SK-N-SH (cell line): ENCODE measurements around the gene H1-8. TPM values are rescaled to one million over a fixed set of nuclear protein-coding genes. Genes with fewer than 3 reads are reported as not detected.

Source experiments
- CTCF ChIA-PET: fragments of 300-600, 350-600 bp; formaldehyde crosslinking; extraction: SDS; loops from one replicate; lab custom pipeline; 2021; lab: Yijun Ruan, JAX
- POLR2A ChIA-PET: fragments of 350-600 bp; sonication (Branson Sonifier 250); formaldehyde crosslinking; extraction: SDS; loops from one replicate; lab custom pipeline; 2020; ENCODE audit warnings: antibody characterized with exemption, inconsistent platforms; lab: Yijun Ruan, JAX
- DNase-seq: peaks from one replicate; pipeline ENCODE4 v3.0.0; 2012
- H2AFZ ChIP-seq: fragments of 200-600 bp; sonication (generic); 2 replicates; pipeline ENCODE4 v1.8.1; 2016; ENCODE audit warnings: antibody characterized with exemption, mild to moderate bottlenecking, low read depth
- H3F3A ChIP-seq: fragments of 200-600 bp; sonication (generic); replicated peaks from 2 replicates; pipeline ENCODE3; 2016; ENCODE audit warnings: antibody characterized with exemption, mild to moderate bottlenecking; ENCODE audit not compliant: insufficient read depth
- H3K27ac ChIP-seq, 2 experiments: fragments of 200-500 bp in 1 of 2; fragments of 200-600 bp in 1 of 2; sonication (Bioruptor generic) in 1 of 2; sonication (generic), shearing (Covaris generic) in 1 of 2; 2 replicates each; pipeline versions ENCODE4 v1.5.1 to v1.6.1; 2014 to 2016; ENCODE audit warnings: low read depth in 2 of 2, inconsistent platforms in 1 of 2, low read length in 1 of 2, mild to moderate bottlenecking in 1 of 2, mixed read lengths in 1 of 2
- H3K27me3 ChIP-seq: fragments of 200-600 bp; sonication (generic), shearing (Covaris generic); 2 replicates; pipeline ENCODE4 v1.6.1; 2016; ENCODE audit warnings: mixed run types; ENCODE audit not compliant: insufficient read depth
- H3K36me3 ChIP-seq, 2 experiments: fragments of 200-500 bp in 1 of 2; fragments of 200-600 bp in 1 of 2; sonication (Bioruptor generic) in 1 of 2; sonication (generic) in 1 of 2; replicated peaks in 1 of 2; 2 replicates each; pipeline versions ENCODE3 to v1.5.1; 2014 to 2016; ENCODE audit warnings: low read length in 1 of 2, mild to moderate bottlenecking in 1 of 2; ENCODE audit not compliant: insufficient read depth in 2 of 2, control insufficient read depth in 1 of 2
- H3K4me1 ChIP-seq, 2 experiments: fragments of 200-500 bp in 1 of 2; fragments of 200-600 bp in 1 of 2; sonication (Bioruptor generic) in 1 of 2; sonication (generic), shearing (Covaris generic) in 1 of 2; 2 replicates each; pipeline versions ENCODE4 v1.5.1 to v1.6.1; 2014 to 2016; ENCODE audit warnings: low read depth in 1 of 2, low read length in 1 of 2, mixed run types in 1 of 2; ENCODE audit not compliant: insufficient read depth in 2 of 2, control insufficient read depth in 1 of 2
- H3K4me2 ChIP-seq: fragments of 200-600 bp; sonication (generic), shearing (Covaris generic); 2 replicates; pipeline ENCODE4 v1.6.1; 2017; ENCODE audit warnings: mixed run types
- H3K4me3 ChIP-seq, 2 experiments: fragments of 200-500 bp in 1 of 2; fragments of 200-600 bp in 1 of 2; sonication (Bioruptor generic) in 1 of 2; sonication (generic), shearing (Covaris generic) in 1 of 2; 2 replicates each; pipeline versions ENCODE4 v1.5.1 to v1.8.1; 2014 to 2016; ENCODE audit warnings: low read depth in 2 of 2, inconsistent platforms in 1 of 2, low read length in 1 of 2, mild to moderate bottlenecking in 1 of 2, mixed read lengths in 1 of 2, moderate library complexity in 1 of 2
- H3K79me2 ChIP-seq: fragments of 200-600 bp; sonication (generic); 2 replicates; pipeline ENCODE4 v1.8.1; 2017; ENCODE audit warnings: mild to moderate bottlenecking; ENCODE audit not compliant: insufficient read depth
- H3K9ac ChIP-seq: fragments of 200-600 bp; sonication (generic); 2 replicates; pipeline ENCODE4 v1.6.1; 2017; ENCODE audit warnings: mixed run types
- H3K9me2 ChIP-seq: fragments of 200-600 bp; sonication (generic); 2 replicates; pipeline ENCODE4 v1.6.1; 2017; ENCODE audit warnings: mixed run types
- H3K9me3 ChIP-seq: fragments of 200-600 bp; sonication (generic); 2 replicates; pipeline ENCODE4 v1.6.1; 2017; ENCODE audit warnings: mixed run types, mild to moderate bottlenecking, moderate library complexity
- H4K20me1 ChIP-seq: fragments of 200-600 bp; sonication (generic); 2 replicates; pipeline ENCODE4 v1.6.1; 2017; ENCODE audit warnings: mild to moderate bottlenecking, mixed run types; ENCODE audit not compliant: insufficient read depth
- FOSL2 ChIP-seq: IDR thresholded peaks from 2 replicates; pipeline ENCODE4 v1.4.0; 2012; ENCODE audit warnings: low read depth, mild to moderate bottlenecking, moderate library complexity, borderline replicate concordance
- FOXJ3 ChIP-seq: sonication (generic); formaldehyde crosslinking; IDR thresholded peaks from 2 replicates; pipeline ENCODE4 v1.5.1; 2020; ENCODE audit warnings: mild to moderate bottlenecking, missing genetic modification reagents
- FOXM1 ChIP-seq: IDR thresholded peaks from 2 replicates; pipeline ENCODE4 v1.4.0; 2012; ENCODE audit warnings: low read depth, mild to moderate bottlenecking
- GABPA ChIP-seq: IDR thresholded peaks from 2 replicates; pipeline ENCODE4 v1.4.0; 2012; ENCODE audit warnings: low read depth, mild to moderate bottlenecking
- GATA2 ChIP-seq: sonication (generic); formaldehyde crosslinking; IDR thresholded peaks from 2 replicates; pipeline ENCODE4 v1.5.0; 2020; ENCODE audit warnings: mild to moderate bottlenecking, missing genetic modification reagents
- IRF3 ChIP-seq: fragments of 150-350 bp; IDR thresholded peaks from 2 replicates; pipeline ENCODE4 v1.6.1; 2016; ENCODE audit warnings: mild to moderate bottlenecking, low read depth, low read length
- JUND ChIP-seq: IDR thresholded peaks from 2 replicates; pipeline ENCODE4 v1.4.0; 2012
- MEF2A ChIP-seq: IDR thresholded peaks from 2 replicates; pipeline ENCODE4 v1.4.0; 2012; ENCODE audit warnings: low read depth, borderline replicate concordance
- NFIC ChIP-seq: IDR thresholded peaks from 2 replicates; pipeline ENCODE4 v1.4.0; 2012; ENCODE audit warnings: borderline replicate concordance
- RAD21 ChIP-seq: IDR thresholded peaks from 2 replicates; pipeline ENCODE4 v1.6.1; 2012; ENCODE audit warnings: mild to moderate bottlenecking, low read length
- RCOR1 ChIP-seq: fragments of 150-350 bp; IDR thresholded peaks from 2 replicates; pipeline ENCODE4 v1.6.1; 2017; ENCODE audit warnings: antibody characterized with exemption, low read length
- RXRA ChIP-seq: IDR thresholded peaks from 2 replicates; pipeline ENCODE4 v1.4.0; 2012; ENCODE audit warnings: low read depth, mild to moderate bottlenecking, borderline replicate concordance
- SIN3A ChIP-seq: IDR thresholded peaks from 2 replicates; pipeline ENCODE4 v1.6.1; 2012; ENCODE audit warnings: low read depth, mild to moderate bottlenecking, low read length, moderate library complexity, borderline replicate concordance
- TAF1 ChIP-seq: IDR thresholded peaks from 2 replicates; pipeline ENCODE4 v1.6.1; 2012; ENCODE audit warnings: low read depth, mild to moderate bottlenecking, low read length, moderate library complexity, borderline replicate concordance
- TEAD4 ChIP-seq: IDR thresholded peaks from 2 replicates; pipeline ENCODE4 v1.4.0; 2012; ENCODE audit warnings: mild to moderate bottlenecking, borderline replicate concordance; ENCODE audit not compliant: insufficient read depth
- USF1 ChIP-seq: IDR thresholded peaks from 2 replicates; pipeline ENCODE4 v1.4.0; 2012; ENCODE audit warnings: low read depth, borderline replicate concordance
- WGBS: methylation state at CpG from one replicate; pipeline ENCODE4 v1.1.6; 2017; ENCODE audit warnings: low lambda C conversion rate; 5-methylcytosine and 5-hydroxymethylcytosine counted together
- polyA plus RNA-seq, 3 experiments: library from polyadenylated mRNA; depleted of rRNA; stranded (reverse); fragments of >200 nt; gene quantifications; 2 replicates each; pipeline ENCODE4 v1.2.3, GENCODE V29; 2012
- TF ChIP-seq, protein P1 (sequence below): IDR thresholded peaks from 2 replicates; pipeline ENCODE4 v1.6.1; 2012; ENCODE audit warnings: mild to moderate bottlenecking, low read depth, low read length, moderate library complexity
- TF ChIP-seq, protein P2 (sequence below): IDR thresholded peaks from 2 replicates; pipeline ENCODE4 v1.4.0; 2012; ENCODE audit warnings: low read depth
- TF ChIP-seq, protein P3 (sequence below): fragments of 150-350 bp; IDR thresholded peaks from 2 replicates; pipeline ENCODE4 v1.6.1; 2017; ENCODE audit warnings: antibody characterized with exemption, low read length, low read depth, borderline replicate concordance
- TF ChIP-seq, protein P4 (sequence below): IDR thresholded peaks from 2 replicates; pipeline ENCODE4 v1.4.0; 2012; ENCODE audit warnings: low read depth, borderline replicate concordance

H1-8 gene
- polyA plus RNA-seq, 1 of the 3 experiments (the other 2 are of a cell fraction) = not detected

DNA sequence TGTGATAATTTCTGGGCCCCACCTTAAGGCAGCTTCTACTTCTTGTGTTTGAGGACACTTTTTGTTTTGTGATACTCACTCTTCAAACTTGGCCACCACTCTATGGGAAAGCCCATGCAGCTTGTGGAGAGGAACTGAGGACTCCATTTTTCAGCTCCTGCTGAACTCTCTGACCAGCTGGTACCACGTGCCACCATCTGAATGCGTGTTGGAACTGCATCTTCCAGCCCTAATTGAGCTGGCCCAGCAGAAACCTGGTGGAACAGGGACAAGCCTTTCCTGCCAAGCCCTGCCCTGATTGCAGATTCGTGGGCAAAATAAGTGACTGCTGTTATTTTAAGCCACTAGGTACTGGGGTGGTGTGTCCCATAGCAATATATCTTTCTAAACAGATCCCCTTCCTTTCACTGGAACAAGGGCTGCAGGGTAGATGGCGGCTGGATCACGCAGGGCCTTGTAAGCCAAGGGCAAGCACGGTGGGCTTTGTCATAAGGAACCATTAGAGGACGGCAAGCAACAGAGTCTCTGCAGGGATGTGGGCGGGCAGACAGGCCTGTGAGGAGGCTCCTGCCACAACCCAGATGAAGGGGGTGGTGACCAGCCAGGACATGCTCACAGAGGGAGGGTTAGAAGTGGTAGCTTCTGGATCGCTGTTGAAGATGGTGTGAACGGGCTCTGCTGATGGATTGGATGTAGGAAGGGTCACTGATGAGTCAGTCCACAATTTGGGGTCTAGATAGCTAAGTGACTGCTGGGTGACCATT, 9.5 kb downstream of the H1-8 start:
- Histone ChIP-seq H4K20me1 (no peaks in the 10 kb centered on the region), H3F3A (peaks cover 5% of the 10 kb centered on the region), H3K27me3 (no peaks in the 10 kb centered on the region), H3K27ac (no peak overlapping the region), H3K4me1 (peaks cover 0 to 28% of the 10 kb centered on the region in 2 experiments; a peak in 3 of 4 replicates), H3K79me2 (no peaks in the 10 kb centered on the region), H3K9ac (no peak overlapping the region), H3K9me2 (no peaks in the 10 kb centered on the region), H2AFZ (no peak overlapping the region), H3K36me3 (no peaks in the 10 kb centered on the region), H3K9me3 (no peaks in the 10 kb centered on the region), H3K4me2 (no peak overlapping the region), H3K4me3 (no peak overlapping the region)
- no peak for TF ChIP-seq GABPA
- no peak for TF ChIP-seq TEAD4
- TF ChIP-seq RCOR1 = no peak
- no peak for TF ChIP-seq NFIC
- no peak for TF ChIP-seq IRF3
- no peak for TF ChIP-seq SIN3A
- no peak for TF ChIP-seq RXRA
- no peak for TF ChIP-seq GATA2 (CRISPR knock-in tag)
- TF ChIP-seq, protein P1, sequence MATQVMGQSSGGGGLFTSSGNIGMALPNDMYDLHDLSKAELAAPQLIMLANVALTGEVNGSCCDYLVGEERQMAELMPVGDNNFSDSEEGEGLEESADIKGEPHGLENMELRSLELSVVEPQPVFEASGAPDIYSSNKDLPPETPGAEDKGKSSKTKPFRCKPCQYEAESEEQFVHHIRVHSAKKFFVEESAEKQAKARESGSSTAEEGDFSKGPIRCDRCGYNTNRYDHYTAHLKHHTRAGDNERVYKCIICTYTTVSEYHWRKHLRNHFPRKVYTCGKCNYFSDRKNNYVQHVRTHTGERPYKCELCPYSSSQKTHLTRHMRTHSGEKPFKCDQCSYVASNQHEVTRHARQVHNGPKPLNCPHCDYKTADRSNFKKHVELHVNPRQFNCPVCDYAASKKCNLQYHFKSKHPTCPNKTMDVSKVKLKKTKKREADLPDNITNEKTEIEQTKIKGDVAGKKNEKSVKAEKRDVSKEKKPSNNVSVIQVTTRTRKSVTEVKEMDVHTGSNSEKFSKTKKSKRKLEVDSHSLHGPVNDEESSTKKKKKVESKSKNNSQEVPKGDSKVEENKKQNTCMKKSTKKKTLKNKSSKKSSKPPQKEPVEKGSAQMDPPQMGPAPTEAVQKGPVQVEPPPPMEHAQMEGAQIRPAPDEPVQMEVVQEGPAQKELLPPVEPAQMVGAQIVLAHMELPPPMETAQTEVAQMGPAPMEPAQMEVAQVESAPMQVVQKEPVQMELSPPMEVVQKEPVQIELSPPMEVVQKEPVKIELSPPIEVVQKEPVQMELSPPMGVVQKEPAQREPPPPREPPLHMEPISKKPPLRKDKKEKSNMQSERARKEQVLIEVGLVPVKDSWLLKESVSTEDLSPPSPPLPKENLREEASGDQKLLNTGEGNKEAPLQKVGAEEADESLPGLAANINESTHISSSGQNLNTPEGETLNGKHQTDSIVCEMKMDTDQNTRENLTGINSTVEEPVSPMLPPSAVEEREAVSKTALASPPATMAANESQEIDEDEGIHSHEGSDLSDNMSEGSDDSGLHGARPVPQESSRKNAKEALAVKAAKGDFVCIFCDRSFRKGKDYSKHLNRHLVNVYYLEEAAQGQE = no peak
- TF ChIP-seq, protein P2, sequence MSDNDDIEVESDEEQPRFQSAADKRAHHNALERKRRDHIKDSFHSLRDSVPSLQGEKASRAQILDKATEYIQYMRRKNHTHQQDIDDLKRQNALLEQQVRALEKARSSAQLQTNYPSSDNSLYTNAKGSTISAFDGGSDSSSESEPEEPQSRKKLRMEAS = no peak
- TF ChIP-seq FOSL2 = no peak
- no peak for TF ChIP-seq JUND
- TF ChIP-seq, protein P3, sequence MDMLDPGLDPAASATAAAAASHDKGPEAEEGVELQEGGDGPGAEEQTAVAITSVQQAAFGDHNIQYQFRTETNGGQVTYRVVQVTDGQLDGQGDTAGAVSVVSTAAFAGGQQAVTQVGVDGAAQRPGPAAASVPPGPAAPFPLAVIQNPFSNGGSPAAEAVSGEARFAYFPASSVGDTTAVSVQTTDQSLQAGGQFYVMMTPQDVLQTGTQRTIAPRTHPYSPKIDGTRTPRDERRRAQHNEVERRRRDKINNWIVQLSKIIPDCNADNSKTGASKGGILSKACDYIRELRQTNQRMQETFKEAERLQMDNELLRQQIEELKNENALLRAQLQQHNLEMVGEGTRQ = no peak
- TF ChIP-seq, protein P4, sequence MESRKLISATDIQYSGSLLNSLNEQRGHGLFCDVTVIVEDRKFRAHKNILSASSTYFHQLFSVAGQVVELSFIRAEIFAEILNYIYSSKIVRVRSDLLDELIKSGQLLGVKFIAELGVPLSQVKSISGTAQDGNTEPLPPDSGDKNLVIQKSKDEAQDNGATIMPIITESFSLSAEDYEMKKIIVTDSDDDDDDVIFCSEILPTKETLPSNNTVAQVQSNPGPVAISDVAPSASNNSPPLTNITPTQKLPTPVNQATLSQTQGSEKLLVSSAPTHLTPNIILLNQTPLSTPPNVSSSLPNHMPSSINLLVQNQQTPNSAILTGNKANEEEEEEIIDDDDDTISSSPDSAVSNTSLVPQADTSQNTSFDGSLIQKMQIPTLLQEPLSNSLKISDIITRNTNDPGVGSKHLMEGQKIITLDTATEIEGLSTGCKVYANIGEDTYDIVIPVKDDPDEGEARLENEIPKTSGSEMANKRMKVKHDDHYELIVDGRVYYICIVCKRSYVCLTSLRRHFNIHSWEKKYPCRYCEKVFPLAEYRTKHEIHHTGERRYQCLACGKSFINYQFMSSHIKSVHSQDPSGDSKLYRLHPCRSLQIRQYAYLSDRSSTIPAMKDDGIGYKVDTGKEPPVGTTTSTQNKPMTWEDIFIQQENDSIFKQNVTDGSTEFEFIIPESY = no peak
- no peak for TF ChIP-seq FOXM1
- no peak for TF ChIP-seq RAD21
- no peak for TF ChIP-seq FOXJ3
- TF ChIP-seq TAF1 = no peak
- no peak for TF ChIP-seq MEF2A
- TF ChIP-seq USF1 = no peak
- no peak for DNase-seq
- ChIA-PET POLR2A (no interaction called here), CTCF (interaction anchor here (1.6 kb wide), 1 partner anchor 13 kb away, joined by 3 read pairs; no protein-coding TSS in a partner anchor)
- WGBS = 86% methylated on average over 8 of the region's 10 CpGs
